HG02884 (cell line): Measurements from ENCODE around the gene AGAP1.

Experiments
- ATAC-seq: cut with Tn5 transposase; IDR thresholded peaks from one replicate; pipeline ENCODE4 v1.9.1; 2021; ENCODE audit warnings: mild to moderate bottlenecking, moderate library complexity; ENCODE audit not compliant: unreplicated experiment

The AGAP1 gene

GRCh38 chr2:235658351-235659174 lies 164.7 kb downstream of the AGAP1 start:
- ATAC-seq: no peak

- ATAC-seq: no peak
These were observed 166.0 kb downstream of the AGAP1 start for GRCh38 chr2:235659767-235660322.

- no peak for ATAC-seq
These were observed 166.7 kb downstream of the AGAP1 start for GRCh38 chr2:235660484-235661082.

GRCh38 chr2:235661167-235661937 lies 167.5 kb downstream of the AGAP1 start:
- no peak for ATAC-seq

- no peak for ATAC-seq
These were observed 168.1 kb downstream of the AGAP1 start for GRCh38 chr2:235661952-235662351.

- no peak for ATAC-seq
These were observed 170.0 kb downstream of the AGAP1 start for GRCh38 chr2:235663875-235664274.

GRCh38 chr2:235665661-235666212 lies 171.9 kb downstream of the AGAP1 start:
- no peak for ATAC-seq

GRCh38 chr2:235666213-235666781 lies 172.5 kb downstream of the AGAP1 start:
- ATAC-seq: no peak

- ATAC-seq: no peak
These were observed 174.9 kb downstream of the AGAP1 start for GRCh38 chr2:235668782-235669181.

- no peak for ATAC-seq
These were observed 175.5 kb downstream of the AGAP1 start for GRCh38 chr2:235669269-235669831.

GRCh38 chr2:235669983-235670962 lies 176.4 kb downstream of the AGAP1 start:
- ATAC-seq: no peak

- no peak for ATAC-seq
These were observed 177.3 kb downstream of the AGAP1 start for GRCh38 chr2:235670974-235671787.

GRCh38 chr2:235672720-235673119 lies 178.9 kb downstream of the AGAP1 start:
- ATAC-seq: no peak

GRCh38 chr2:235674146-235674545 lies 180.3 kb downstream of the AGAP1 start:
- no peak for ATAC-seq

- no peak for ATAC-seq
These were observed 181.0 kb downstream of the AGAP1 start for GRCh38 chr2:235674812-235675211.

GRCh38 chr2:235675678-235676535 lies 182.1 kb downstream of the AGAP1 start:
- no peak for ATAC-seq

GRCh38 chr2:235676536-235676799 lies 182.6 kb downstream of the AGAP1 start:
- no peak for ATAC-seq
